Measurements from ENCODE around the gene TTC21A.

Gene TTC21A

DNA sequence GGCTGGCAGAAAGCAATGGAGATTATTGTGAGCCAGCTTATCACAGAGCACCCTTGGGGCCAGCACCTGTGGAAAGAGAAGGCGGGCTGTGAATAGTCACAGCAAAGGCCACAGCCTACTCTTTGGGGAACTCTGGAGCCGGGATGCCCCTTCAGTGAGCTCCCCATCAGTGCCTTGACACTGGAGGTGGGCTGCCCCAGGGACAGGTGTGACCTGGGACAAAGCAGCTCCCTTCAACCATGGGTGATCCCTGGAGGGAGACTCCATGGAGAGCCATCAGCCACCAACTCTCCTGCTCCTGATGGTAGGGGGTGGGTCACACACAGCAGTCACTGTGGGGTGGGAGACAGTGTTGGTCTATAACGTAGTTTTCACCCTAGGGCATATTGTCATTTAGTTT is 5.8 kb downstream of the TTC21A start:
- DNase-seq, result no peak

DNA sequence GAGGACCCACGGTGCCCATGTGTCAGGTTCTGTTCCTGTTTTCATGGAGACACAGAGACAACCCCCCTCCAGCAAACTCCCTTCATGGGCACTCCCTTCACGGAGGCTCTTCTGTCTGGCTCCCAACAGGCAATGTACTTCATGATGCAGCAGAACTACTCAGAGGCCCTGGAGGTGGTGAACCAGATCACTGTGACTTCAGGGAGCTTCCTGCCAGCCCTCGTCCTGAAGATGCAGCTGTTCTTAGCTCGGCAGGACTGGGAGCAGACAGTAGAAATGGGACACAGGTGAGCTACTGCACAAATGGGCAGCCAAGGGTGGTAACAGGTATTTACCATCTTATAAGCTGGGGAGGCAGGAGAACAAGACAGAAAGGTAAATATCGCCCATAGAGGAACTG is 7.0 kb downstream of the TTC21A start:
- no peak for DNase-seq

DNA sequence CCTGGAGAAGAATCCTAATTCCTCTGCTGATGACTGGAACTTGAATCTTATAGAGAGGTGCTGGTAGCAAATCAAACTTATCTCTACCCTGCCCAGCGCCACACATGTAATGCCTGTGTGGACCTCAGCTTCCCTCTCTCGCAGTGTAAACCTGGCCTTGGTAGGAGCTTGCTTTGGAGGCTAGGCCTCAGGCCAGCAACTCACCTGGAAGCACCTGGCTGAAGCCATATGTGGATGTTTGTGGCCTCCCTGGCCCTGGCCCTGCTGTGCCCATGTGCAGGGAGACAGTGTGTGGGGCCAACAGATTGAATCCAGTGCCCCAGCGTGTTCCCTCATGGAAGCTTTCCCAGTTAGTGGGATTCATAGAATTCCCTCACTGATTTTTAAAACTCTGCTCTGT is 8.4 kb downstream of the TTC21A start:
- DNase-seq, result no peak

DNA sequence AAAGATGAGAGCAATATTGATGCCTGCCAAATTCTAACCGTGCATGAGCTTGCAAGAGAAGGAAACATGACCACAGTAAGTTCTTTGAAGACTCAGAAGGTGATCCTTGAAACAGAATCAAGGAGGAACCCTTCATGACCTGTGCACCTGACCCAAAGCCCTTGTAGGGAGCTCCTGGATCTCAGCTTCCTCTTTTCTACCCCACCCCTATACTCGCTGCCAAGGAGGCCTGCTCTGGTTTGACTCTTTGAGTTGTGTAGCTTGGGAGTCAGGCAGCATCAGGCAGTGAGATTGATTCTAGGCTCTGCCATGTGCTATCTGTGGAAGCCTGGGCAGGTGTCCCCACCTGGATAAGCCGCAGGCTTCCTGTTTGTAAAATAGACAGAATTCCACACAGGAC is 10.6 kb downstream of the TTC21A start:
- no peak for DNase-seq

DNA sequence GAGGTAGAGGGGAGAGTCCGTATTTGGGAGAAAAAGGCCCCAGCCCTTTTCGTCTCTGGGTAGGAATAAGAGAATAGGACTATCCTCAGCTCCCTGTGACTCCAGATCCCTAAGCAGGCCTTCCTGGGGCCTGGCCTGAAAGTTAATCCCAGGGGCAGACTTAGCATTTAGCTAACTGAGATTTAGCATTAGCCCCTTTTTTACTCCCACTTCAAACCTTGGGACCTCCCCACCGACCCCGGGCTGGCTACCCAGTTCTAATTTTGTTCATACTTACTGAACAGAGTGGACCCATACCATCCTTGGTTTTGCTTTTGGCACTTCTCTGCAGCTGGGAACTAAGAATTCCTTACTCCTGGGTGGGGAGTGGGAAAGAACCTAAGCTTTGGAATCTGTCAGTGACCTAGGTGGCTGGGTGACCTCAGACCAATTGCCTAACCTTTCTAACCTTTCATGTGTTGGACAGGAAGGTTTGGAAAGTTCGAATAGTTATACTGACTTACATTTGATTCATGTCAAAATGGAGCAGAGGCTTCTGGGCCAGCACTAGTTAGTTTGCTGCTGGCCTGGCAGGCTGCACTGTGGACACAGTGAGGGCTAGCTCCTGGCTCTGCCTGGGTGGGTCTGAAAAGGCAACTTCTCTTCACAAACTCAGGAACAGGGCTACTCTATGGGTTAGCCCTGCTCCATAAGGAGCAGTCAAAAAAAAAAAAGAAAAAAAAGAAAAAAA is 11.6 kb downstream of the TTC21A start:
- DNase-seq, result no peak

DNA sequence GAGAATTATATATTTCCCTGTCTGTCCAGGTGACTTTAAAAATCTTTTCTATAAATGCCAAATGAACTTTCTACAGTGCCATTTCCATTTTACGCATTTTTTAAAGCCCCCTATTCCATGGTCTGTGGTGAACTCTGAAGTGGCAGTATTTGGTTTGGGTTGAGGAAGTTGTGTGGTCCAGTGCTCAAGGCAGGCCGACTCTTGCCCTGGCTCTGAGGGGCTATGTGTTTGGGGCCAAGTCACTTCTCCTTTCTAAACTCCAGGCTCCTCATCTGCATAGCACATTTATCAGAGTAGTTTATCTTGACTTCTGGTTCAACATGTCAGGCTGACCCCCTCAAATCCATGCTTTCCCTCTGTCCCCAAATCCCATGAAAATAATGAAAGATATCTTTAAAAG is 14.1 kb downstream of the TTC21A start:
- DNase-seq, result no peak

DNA sequence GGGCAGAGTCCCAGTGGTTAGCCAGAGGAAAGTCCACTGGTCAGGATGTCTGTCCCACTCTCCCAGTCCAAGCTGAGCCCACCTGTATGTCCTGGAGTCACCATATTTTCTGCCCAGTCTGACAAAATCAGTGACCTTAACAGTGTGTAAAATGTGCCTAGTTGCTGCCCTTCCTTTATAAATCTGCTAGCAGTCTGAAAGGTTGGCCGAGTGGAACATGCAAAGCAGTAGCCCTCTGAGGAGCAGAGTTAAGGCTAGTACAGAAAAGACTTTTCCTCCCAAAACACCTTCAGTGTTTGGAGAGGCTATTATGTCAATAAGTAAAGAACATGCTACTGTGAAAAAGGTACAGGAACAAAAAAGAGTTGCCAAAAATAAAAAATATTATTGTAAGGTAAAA is 15.3 kb downstream of the TTC21A start:
- no peak for DNase-seq

DNA sequence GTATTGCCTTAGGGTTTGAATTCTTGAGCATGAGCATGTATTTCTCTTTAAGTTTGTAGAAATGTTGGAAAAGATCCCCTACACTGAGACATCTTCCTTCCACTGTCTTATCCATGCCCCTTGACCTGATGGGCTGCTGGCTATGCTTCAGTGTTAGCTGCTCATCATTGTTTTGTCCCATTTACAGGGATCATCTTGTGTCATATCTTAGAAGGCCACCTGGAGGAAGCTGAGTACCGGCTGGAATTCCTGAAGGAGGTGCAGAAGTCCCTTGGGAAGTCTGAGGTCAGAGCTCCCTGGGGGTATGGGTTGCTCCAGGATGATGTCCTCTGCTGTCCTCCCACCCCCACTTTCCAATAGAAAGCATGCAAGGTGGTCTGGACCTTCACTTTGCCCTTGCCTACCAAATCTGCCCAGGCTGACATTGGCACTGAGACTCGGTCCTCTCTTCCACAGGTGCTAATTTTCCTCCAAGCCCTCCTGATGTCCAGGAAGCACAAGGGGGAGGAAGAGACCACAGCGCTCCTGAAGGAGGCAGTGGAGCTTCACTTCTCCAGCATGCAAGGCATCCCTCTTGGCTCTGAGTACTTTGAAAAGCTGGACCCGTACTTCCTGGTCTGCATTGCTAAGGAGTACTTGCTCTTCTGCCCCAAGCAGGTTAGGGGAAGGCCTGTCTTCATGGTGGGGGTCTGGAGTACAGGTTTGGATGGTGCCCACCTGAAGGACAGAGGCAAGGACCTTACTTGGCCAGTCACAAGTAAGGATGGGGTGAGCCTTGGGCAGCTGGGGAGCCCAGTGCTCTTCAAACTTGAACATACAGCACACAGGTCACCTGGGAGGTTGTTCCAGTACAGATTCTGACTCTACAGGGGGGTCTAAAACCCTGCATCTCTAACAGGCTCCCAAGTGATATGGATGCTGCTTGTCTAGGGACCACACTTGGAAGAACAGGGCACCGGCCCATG is 17.7 kb downstream of the TTC21A start:
- no peak for DNase-seq

DNA sequence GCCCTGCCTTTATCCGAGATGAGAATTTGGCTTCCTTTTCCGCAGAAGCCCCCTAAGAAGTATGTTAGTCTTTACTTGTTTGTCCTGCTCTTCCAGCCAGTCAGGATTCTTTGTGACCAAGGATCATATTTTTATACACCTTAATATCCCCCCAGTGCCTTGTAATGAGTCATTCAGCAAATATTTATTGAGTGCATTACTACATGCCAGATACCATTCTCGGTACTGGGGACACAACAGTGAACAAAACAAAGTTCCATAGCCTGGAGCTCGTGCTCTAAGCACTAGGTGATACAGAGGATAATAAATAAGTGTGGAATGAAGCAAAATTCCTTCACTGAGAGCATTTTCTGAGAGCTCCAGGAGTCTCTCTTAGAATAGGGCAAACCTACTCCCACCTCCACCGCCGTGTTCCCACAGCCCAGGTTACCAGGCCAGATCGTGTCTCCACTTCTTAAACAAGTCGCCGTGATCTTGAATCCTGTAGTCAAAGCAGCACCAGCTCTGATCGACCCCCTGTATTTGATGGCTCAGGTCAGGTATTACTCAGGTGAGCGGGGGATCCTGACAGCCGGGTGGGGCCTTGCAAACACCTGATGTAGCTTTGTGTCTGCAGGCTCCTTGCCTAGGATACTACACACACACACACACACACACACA is 18.5 kb downstream of the TTC21A start:
- DNase-seq, result no peak

DNA sequence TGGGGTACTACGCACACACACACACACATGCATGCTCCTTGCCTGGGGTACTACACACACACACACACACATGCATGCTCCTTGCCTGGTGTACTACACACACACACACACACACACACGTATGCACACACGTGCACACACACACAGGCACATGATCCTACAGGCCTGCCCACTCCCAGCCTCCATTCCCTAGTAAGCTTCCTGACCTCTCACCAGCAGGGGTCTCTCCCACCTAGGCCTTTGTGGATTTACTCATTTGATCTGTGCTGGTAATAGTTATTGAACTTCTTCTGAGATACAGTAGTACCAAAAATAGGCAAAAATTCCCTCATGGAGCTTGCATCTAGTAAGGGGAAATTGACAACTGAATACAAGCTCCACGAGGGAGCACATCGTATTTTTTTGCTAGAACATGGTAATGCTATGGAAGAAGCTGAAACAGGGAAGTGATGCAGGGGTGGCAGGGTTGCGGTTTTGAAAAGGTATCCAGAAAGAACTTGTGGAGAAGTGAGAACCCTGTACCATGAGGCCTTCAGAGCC is 19.1 kb downstream of the TTC21A start:
- peak in 8 of 58 donors; percentile 17 to 44 (median 27) for DNase-seq

DNA sequence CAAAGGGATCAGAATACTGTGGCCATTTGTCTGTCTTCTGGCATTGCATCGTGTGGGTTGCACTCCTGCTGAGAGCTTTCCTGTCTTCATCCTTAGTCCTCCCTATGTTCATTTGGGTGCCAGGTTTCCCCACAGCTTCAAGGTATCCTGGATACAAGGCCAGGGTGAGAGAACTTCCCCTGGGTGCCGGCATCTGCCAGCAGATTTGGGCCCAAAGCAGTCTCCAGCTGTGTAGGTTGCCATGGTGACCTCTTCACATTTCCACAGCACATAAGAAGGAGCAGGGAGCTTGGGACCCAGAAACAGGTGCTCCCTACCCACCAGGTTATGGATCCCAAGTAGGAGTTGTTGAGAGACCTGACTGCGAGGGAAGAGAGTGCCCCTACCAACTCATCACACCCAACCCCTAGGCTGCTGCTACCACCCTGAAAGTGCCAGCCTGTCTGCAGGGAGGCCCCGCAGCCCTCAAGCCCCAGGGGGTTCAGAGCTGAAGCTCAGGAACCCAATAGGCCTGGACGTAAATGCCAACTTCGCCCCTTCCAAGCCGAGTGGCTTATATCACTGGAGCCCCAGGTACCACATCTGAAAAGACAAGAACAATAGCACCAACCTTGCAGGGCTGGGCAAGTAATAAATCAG is 19.9 kb downstream of the TTC21A start:
- no peak for DNase-seq

DNA sequence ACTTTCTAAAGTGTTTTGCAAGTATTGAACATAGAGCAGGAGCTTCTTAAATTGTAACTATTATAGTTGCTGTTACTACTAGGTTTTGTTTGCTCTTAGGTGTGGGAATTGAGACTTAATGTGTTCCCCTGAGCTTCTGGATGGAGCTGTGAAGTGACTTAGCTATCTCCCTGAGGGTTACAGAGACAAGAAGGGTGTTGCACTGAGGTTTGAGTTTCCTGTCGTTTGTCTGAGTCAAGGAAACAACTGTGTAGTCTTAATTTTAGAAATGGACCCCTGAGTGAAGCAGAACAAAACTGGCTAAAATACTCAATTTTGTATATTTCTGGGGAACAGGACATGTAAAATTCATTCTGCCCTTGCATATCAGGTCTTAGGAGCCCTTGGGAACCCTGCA is 20.4 kb downstream of the TTC21A start:
- DNase-seq, result no peak

DNA sequence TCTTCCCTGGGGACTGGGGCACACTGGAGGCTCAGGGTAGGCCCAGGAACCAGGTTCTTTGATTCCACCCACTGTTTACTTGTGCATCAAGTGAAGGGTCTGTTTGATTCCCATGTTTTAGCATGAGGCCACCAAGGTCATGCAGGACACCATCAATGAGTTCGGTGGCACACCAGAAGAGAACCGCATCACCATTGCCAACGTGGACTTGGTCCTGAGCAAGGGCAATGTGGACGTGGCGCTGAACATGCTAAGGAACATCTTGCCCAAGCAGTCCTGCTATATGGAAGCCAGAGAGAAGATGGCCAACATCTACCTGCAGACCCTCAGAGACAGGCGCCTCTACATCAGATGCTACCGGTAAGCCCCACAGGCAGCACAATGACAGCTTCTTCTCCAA is 21.5 kb downstream of the TTC21A start:
- DNase-seq, result no peak

DNA sequence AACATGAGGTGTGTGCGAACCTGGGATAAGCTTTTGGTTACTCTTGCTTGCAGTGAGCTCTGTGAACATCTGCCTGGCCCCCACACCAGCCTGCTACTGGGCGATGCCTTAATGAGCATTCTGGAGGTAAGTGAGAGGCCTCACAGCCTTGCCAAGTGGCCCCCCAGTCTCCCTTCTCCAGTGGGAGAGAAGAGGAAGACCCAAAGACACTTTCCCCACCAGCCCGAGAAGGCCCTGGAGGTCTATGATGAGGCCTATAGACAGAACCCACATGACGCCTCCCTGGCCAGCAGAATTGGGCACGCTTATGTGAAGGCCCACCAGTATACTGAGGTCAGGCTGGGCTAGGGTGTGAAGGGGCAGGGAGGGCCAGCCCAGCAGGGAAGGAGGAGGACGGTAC is 22.5 kb downstream of the TTC21A start:
- DNase-seq, result no peak

DNA sequence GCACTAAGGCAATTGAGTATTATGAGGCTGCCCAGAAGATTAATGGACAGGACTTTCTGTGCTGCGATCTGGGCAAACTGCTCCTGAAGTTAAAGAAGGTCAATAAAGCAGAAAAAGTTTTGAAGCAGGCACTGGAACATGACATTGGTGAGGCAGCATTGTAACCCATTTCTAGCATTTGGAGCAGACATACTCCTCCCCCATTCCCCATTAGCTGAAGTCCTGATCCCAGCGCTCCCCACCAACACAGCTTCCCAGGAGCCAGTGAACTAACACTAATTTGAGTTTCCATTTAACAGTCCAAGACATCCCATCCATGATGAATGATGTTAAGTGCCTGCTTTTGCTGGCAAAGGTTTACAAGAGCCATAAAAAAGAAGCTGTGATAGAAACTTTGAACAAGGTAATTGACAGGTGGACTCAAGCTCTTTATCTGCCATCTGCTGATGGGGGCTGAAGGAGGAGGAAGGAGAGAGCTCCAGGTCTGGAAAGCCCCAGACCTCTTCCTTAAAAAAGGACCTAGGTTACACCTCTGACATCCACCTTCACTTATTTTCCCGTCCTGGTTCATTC is 23.3 kb downstream of the TTC21A start:
- DNase-seq, result no peak

DNA sequence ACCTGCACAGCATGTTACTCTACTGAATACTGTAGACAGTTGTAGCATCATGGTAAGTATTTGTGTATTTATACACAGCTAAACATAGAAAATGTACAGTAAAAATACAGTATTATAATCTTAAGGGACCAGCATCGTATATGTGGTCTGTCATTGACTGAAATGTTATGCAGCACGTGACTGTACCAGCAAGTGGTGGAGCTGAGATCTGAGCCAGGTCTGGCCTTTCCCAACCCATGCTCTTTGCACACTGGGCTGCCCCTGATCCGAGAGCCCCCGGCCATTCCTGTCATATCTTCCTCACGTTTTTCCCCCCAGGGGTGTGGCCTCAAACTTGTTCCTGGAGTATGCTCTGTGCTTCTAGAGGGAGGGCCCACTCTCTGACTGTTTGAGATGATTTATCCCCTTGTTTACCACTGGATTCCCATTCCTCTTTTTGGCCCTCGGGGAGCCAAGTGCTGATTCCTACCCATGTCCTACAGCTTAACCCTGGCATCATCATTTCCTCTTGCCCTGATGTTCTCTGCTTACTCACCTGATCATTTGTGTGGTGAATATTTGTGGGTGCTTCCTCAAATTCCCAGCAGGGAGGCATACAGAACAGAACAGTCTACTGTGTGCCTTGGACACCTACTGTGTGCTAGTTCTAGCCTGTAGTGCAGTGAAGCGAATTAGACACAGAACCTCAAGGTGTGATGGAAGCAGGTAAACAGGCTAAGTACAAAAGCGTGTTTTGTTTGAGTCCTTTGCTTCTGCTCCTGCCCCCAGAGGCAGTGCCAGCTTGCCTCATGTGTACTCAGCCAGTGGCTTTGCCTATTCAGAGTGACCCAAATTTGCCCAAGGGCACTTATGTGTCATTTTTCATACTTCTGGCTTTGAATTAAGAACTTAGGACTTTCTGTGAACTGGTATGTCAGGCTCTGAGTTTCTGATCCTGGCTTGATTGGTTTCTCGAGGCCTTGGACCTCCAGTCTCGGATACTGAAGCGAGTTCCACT is 24.9 kb downstream of the TTC21A start:
- DNase-seq, result no peak

DNA sequence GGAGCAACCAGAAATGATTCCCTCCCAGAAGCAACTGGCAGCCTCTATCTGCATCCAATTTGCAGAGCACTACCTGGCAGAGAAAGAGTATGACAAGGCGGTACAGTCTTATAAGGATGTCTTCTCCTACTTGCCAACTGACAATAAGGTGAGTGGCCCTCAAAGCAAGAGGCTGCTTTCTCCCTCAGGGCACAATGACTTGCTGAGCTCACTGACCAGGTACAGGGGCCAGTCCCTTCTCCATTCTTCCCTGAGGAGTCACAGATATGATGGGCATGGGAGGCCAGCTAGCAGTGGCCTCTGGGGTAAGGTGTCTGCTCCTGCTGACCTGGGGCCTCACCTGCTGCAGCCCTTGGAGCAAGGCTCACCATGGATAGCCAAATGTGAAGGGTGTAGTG is 25.6 kb downstream of the TTC21A start:
- no peak for DNase-seq

DNA sequence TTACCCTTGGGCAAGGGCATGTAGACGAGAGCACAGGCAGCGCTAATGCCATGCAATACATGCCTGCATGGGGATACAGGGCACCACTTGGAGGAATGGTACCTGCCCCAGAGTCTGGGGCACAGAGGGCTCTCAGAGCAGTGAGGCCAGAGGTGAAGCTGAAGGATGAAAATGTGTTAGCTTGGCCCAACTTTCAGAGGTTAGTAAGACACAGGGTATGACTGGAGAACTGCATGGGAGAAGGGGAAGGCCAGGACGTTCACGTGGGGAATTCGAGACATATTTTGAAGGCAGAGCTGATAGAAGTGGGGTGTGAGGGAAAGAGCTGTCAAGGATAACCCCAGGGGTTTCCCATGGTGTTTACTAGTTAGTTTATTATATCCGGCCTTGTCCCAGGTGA is 26.3 kb downstream of the TTC21A start:
- no peak for DNase-seq

DNA sequence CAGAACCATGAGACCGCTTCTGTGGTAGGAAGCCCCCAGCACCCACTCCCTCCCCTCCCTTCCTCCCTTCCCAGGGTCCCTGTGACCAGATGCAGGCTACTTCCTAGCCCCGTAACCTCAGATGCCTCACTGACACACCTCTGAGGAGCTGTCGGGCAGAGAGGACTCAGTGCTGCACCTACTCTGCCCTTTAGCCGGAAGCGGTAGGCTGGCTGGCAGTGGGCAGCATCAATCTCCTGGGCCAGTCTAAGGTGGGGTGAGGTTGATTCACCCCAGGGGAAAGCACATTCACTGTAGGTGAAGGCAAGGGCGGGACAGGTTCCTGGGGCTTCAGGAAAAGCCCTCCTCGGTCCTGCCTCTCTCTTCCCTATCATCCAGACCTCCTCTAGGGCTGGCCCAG is 26.8 kb downstream of the TTC21A start:
- DNase-seq, result no peak
